HG02642 (cell line): ENCODE data around the gene HDAC9.

Source experiments
- ATAC-seq: cut with Tn5 transposase; IDR thresholded peaks from one replicate; pipeline ENCODE4 v1.9.1; 2021; ENCODE audit warnings: mild to moderate bottlenecking; ENCODE audit not compliant: unreplicated experiment, poor library complexity

Gene HDAC9

DNA sequence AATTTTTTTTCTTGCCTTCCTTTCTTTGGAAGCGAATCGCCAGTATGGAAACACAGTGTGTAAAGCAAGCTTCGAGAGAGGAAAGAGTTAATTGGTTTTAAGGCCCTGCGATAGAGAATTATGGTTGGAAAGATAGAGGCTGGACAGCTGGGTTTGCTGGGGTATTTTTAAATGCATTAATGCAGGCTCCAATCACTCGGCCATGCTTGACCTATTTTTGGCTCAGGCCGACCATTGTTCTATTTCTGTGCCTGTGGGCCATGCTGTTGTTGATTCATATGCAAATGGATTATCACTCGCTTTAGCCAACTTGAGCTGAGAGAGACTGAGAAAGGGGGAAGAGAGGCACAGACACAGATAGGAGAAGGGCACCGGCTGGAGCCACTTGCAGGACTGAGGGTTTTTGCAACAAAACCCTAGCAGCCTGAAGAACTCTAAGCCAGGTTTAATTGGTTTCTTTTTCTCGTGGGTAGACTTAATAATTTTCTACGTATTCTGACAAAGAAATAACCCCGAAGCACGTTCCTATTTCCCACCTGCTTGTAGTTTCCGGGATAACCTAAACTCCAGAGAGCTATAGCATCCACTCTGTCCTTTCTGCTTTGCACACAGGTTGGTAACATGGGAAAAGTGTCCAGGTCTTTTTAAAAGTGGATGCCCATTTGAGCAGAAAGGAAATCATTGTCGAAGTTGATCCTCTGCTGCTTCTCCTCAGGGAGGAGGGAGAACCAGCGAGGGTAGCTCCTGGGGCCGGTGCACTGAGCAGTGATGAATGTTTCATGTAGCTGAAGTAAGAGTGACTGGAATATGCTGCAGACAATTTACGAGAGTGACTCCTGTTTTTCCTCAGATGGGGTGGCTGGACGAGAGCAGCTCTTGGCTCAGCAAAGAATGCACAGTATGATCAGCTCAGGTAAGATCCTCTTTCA is at the start of gene HDAC9:
Gene HDAC9, plus strand, starts transcription at position 338 of the 929 bp plus-strand sequence. Its CDS starts 554 bp downstream, at position 892.
- peak; percentile 86 for ATAC-seq

DNA sequence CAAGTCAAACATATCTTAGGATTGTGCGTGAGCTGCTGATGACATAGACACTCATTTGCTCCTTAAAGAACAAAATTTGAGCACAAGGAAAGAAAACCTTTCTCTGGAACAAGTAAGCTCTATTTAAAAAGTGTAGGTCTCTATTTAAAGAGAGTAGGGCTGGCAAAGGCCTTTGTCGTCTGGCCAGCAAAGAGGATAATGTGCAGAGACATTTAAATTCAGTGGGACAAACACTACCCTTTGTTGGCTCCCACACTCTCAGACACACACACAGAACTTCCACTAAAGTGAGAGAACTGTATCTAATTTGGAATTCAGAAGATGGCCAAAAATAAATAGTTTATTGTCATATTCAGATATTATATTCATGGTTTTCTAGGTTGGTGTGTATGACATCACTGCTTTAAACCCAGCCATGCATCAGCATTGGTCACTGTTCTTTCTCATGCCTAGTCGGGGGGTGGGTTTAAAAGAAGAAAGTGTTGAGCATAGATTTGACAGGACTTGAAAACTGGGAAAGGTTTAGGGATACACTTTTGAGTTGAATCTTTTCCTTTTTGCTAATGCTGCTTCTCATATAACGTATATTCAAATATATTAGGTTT is 49.5 kb upstream of the HDAC9 start:
- no peak for ATAC-seq

DNA sequence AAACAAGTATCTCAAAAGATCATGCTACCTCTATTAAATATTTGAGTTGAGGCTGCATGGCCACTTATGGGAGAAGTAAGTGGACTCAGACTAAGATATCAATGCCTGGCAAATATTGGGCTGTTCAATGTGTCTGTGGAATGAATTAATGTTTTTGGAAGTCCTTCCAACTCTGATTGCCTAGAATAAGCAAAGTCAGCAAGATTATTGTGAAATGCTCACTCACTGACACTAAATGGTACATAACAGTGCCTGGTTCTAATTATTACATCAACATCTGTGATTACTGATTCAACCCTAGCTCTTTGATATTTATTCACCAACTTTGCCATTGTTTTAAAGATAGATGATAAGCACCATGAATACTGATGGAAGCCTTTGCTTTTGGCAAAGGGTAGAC is 45.5 kb upstream of the HDAC9 start:
- ATAC-seq, result no peak

DNA sequence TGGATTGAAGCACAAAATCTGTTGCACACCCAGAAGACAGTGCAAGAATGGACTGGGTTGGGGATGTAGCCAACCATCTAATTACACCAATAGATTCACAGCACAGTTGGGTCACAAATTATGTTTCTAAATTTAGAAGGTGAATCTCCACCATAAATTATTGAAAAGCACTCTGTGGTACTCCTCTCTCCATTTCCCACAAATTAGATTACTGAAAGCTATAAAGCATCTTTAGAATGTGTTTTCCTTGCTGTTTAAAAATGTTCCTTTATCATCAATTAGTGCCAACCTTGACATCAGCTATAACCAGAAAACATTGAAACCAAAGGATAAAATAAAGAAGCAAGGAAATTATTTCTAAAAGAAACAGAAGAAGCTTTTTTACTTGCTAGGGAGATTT is 39.9 kb upstream of the HDAC9 start:
- ATAC-seq, result no peak

DNA sequence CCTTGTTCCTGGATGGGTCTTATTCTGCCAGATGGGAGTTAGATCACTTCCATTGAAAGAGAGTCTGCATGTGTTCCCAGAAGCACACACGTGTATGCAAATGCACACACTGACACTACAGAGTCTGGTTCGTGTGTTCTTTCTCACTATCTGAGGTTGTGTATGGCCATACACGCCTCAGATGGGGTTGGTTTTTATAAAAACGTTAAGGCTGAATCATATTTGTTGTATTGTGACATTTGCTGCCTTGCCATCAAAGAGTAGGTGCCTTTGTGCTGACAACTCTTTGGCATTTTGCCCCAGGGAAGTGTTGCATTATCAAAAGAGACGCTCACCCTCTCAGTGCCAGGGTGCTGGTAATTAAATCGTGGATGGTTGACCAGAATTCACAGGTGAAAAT is 37.7 kb upstream of the HDAC9 start:
- no peak for ATAC-seq

DNA sequence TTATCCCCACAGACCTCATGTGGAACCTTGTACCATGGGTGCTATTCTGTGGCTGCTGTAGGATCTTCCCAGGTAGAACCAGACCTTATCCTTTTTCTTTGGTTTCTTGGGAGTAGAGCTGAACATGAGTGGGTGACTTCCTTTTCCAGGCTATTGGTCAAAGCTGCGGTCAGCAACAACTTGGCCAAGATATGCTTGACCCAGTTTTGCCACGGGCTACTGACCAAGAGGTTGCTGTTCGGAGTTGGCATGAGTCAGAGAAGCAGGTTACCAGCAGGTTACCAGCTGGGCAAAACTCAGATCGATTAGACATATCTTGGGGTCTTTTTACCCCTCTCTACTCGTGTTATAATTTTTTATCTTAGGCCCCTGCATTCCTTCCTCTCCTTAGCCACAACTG is 36.7 kb upstream of the HDAC9 start:
- ATAC-seq, result no peak

DNA sequence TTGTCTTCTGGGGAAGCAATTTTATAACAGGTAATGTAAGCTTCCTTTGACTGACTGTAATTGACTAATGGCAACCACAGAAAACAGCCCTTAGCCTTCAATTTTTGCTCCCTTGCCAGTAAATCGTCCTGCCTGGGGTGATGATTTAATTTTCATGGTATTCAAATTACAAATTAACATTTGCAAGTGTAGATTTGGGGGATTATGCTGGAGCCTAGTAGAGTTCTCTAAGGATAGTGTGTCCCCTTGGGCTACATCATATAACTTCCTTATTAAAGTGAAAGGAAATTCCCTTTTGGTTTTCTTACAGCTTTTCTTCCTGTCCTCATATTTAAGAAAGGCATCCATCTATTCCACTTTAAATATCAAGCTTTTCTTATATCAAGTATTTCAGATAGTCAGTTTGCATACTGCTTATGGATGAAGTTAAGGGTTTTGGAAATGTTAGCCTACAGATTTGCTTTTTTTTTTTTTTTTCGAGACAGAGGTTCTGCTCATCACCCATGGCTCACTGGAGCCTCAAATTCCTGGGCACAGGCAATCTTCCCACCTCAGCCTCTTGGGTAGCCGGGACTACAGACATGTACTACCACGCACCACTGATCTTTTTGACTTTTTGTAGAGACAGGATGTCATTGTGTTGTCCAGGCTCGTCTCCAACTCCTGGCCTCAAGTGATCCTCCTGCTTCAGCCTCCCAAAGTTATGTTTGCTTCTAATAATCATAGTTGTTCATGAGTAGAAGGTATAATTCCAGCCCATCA is 35.9 kb upstream of the HDAC9 start:
- ATAC-seq, result no peak

DNA sequence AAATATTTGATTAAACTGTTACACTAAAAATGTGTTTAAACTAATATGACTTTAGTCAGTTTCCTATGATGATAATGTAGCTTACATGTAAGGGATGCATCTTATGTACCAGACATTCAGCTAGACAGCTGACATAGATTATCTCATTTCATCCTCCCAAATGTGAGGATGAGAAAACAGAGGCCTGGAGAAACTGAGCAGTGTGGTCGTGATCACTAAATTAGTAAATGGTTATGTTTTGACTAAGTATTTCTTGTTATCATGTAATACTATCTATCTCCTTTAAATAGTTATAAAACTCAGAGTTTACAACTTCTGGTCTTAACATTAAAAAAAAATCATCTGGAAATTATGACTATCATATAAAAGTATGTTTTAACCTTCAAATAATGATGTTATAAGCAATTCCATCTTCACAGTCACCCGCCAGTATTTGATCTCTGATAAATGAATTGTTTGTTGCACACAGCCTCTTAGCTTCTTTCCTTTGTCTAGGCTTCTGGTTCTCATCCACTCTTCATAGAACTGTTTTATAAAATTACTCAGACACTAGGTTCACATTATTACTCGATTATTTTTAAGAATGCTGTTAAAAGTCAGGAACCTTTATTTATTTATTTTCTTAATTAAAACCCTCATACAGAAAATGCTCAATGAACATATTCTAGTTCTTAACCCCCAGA is 33.6 kb upstream of the HDAC9 start:
- peak; percentile 52 for ATAC-seq

DNA sequence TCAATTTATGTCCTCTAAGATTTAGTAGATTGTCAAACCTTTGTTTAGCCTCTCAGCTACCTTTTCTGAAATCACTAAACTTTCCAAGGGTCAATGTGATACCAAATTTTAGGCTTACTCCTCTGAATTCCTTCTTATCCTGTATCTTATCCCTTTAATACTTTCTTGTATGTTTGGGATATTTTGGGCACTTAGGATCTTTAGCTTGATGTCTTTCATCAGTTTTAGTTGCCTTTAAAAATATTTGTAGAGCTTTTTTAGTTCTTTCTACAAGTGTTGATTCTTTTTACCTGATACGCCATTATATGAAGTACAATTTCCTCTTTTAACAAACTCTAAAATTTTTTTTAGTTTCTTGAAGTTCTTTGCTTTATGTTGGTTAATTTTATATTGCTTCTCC is 30.7 kb upstream of the HDAC9 start:
- ATAC-seq, result no peak

DNA sequence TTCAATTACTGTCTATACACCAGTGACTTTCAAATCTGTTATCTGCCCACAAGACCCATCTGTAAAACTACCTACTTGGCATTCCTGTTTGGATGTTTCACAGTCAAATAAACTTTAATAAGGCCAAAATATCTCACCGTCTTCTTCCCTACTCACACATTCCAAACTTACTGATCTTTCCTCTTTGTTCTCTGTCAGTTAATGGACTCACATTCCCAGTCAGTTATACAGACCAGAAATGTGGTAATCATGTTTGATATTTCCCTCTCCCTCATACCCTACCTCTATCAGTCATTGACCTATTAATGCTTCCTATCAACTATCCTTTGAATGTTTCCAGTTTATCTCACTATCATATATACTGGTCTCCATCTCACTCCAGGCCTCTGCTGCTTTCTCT is 28.5 kb upstream of the HDAC9 start:
- ATAC-seq, result no peak

DNA sequence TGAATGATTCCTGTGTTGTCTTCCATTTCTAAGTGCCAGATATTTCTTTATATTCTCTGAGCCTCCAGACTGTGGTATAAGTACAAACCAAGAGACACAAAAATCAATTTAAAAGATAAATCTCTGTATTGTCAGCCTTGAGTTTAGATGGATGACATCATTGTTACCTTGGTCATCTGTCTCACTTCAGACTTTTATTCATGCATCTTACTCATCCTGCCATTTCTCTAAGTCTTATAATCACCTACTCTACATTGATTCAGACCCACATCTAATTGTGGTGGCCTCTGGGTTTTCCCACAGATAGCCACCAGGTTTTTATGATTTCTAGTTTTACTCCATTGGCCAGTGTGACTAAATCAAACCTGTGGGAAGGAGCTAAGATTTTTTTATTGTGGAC is 26.8 kb upstream of the HDAC9 start:
- ATAC-seq, result no peak

DNA sequence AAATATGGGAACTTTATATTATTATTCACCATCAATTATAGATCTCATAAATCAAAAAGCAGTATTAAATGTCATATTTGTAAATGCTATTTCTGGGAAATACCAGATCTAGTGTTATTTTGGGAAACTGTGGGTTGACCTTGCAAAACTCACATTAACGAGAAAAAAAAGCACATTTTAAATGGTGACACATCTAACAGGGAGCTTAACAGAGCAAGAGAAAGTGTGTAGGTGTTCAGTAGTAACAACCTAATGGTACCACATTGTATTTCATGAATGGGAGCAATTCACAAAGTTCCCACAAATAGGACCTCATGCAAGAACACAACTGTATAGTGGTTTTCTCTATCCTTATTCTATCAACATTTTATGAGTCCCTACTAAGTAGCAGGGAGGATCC is 26.2 kb upstream of the HDAC9 start:
- ATAC-seq, result no peak

DNA sequence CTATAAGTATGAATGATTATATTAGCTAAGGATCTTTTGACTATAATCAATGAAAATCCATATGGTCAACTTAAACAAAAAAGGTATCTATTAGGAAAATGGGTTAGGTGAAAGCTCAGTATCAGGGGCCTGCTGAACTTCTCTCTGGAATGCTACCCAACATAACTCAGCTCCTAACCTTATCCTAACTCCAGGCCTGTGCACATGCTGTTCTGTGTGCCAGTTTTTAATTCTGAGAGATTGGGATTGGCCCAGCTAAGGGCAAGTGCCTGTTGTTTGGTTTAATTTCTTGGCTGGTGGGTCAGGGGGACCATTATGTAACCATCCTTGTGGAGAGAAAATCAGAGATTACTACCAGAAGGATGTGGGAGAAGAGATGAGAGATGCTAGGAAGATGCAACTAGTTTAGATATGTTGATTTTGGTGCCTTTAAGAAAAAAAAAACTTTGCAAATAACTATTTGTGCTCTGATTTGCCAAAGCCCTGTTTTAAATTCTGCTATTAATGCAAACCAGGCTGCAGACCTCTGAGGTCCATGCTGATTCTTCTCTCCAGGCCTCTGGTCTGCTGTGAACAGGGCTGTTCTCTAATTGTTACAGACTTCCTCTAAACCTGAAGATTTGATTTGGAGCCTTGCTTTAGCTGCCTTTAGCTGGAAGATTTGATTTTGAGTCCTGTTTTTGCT is 23.9 kb upstream of the HDAC9 start:
- no peak for ATAC-seq

DNA sequence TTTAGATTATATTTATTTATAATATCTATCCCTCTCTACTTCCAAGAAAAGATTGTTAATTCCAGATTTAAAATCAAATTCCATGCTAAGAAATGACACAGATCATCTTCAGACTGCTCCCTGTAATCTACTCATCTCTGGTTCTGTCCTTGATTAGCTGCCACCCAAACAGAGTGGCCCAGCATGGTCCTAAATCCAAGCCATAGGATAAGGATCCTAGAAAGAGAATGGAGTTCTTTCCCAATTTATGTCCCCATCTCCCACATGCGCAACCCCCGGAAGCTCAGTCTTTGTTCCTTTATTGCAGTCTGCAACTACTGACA is 23.4 kb upstream of the HDAC9 start:
- ATAC-seq, result no peak

DNA sequence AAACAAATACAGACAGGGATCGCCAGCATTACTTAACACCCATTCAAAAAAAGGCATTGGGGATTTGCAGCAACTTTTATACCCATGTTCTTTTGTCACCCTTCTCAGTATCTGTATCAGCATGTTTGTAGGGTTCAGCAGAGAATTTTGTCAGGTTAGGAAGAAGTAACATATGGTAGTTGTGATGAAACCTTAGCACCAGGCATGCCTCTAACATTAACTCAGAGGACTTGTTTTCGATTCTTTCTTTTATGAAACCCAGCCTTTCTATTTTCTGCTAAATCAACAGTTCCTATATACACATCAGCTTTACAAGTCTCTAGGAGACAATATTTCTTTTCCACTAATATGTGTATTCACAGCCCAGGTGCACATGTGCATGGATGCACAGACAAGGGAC is 22.4 kb upstream of the HDAC9 start:
- ATAC-seq, result no peak

DNA sequence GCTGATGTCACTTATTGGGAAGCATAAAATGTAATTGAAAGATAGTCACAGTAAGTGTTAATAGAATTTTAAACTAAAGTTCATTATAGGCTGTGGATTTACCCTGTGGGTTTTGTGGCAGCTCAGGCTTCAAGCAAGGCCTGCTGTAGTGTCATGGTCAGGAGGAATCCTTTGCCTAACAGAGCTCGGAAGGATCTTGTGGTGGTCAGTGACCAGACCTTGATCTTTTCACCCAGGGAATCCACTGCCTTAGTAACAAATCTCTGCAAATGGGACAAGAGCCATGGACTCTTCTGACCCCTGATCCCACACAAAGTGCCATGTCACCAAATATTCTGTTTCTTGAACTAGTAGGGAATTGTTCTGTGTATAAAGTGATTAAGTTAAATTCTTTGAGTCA is 20.6 kb upstream of the HDAC9 start:
- no peak for ATAC-seq

DNA sequence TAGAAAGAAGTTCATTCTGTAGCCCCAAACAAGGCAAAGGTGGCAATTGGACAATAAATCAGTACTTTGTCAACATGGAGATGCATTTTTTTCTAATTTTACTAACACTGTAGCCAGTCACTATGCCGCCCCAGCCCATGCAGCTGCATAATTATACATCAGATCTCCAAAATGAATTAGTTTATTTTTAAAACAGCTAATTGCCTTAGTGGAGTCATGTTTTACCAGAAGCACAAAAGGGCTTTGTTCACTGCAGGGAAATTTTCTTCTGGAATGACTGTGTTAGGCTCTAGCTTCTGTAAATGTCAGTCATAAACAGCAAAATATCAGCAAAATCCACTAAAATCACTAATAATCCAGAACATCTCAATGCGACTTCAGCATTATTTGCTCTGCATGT is 20.1 kb upstream of the HDAC9 start:
- no peak for ATAC-seq

DNA sequence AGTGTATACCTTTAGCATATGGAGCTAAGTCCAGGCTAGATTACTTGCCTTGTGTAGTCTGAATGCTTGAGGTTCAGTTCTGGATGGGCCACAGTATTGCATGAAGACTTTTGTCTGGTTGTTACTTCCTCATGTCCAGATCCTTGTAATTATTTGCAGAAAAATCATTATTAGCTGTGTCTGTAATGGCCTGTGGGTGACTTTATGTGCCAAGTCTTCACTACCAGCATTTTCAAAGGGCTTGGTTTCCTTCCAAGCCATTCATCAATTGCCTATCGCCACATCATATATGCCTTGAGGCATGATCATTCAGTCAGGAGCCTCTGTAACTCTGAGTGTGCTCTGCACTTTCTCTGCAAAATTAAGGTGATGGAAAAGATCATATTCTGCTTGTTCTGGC is 13.8 kb upstream of the HDAC9 start:
- no peak for ATAC-seq

DNA sequence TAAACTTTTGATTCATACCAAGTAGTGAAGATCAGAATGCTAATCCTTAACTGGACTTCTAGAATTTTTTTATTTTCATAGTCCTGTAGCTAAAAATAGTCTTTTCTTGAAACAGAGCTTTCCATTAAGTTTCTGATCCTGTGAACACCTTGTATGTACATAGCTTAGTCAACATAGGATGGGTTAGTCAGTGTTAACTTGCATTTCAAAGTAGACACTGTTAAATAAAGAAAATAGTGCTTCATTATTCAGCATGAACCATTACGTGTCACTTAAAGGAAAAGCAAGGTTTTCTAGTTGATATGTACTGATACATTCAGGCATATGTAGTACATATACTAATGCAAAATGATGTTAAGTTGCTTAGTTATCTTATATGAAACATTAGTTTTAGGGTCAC is 7.5 kb upstream of the HDAC9 start:
- no peak for ATAC-seq

DNA sequence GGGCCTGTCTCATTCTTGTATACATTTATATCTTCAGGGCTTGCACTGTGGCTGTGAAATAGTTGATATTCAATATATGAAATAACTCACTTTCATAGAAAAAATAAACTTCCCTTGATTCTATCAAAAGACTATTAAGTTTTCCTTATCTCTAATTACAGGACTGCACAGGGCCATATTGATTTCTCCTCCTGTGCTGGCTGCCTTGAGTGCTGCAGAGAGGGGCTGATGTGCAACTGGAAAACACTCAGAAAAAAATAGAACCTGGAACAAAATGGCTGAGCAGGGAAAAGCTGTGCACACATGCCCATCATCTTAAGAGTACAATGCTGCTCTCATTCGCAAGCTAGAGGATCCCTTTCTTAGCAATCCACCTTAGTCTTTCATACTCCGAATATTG is 5.9 kb upstream of the HDAC9 start:
- no peak for ATAC-seq
